GM21717 (cell line): ENCODE data around the gene GPR18.

Source experiments
- ATAC-seq: cut with Tn5 transposase; IDR thresholded peaks from one replicate; pipeline ENCODE4 v1.9.1; 2021; ENCODE audit warnings: mild to moderate bottlenecking, moderate library complexity; ENCODE audit not compliant: unreplicated experiment

GPR18 gene

GRCh38 chr13:99293178-99293577, 35.0 kb upstream of the GPR18 start:
- ATAC-seq: no peak

DNA sequence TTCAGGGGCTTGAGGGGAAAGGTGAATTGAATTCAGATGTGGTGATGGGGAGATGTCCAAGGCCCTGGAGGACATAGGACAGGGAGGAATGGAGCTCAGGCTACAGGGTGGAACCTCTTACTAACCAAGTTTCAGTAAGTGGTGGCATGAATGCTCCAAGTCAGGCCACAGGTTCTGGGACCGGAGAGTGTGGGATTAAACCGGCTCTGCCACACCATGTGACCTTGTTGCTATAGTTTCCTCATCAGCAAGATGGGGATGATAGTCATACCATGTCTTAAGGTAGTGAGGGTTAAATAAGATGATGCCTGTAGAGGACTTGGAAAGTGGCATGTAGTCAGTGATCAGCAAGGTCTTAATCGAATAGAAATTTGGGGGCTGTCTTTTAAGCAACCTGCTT, 32.7 kb upstream of the GPR18 start:
- ATAC-seq: no peak

DNA sequence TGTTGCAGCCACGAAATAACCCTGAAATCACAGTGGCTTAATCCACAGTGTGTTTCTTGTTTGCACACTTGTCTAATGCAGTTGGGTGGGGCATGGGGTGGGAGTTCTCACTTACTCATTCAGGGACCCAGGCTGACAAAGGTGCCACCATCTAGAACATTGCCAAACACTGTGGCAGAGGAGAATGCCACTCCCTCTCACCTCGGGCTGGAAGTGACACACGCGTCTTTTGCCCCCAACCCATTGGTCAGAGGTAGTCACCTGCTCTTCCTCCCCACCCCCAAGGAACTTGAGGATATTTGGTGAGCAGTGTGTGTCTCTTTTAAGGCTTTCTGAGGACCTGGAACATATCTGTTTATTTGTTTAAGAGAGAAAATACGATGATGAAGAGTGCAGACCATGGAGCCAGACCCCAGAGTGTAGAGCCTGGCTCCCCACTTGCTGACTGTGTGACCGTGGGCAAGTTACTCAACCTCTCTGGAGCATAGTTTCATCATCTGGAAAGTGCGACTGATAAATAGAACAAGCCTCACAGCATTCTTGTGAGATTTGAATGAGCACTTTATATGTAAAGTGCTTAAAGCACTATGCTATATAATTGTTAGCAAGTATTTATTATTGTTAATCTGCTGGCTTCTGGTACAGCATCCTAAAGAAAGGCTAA, 31.6 kb upstream of the GPR18 start:
- ATAC-seq: no peak

DNA sequence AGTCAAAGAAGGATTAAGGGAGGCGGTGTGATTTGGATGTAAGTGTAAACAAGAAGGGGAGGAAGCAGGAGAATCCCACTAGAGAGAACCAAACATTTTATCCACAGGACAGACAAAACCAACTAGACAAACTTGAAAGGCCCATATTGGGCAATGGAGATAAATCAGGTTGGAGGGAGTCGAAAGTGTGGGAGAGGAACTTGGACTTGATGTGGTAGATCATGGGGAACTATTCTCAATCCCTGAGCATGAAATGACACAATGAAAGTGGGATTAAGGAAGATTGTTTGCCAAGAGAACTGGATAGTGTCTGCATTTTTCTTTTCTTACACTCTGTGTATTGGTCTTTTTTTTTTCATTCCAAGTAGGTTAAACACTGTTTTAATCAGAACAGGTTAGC, 31.1 kb upstream of the GPR18 start:
- no peak for ATAC-seq

- peak; percentile 93 for ATAC-seq
These were observed 29.9 kb upstream of the GPR18 start for GRCh38 chr13:99288089-99288488.

DNA sequence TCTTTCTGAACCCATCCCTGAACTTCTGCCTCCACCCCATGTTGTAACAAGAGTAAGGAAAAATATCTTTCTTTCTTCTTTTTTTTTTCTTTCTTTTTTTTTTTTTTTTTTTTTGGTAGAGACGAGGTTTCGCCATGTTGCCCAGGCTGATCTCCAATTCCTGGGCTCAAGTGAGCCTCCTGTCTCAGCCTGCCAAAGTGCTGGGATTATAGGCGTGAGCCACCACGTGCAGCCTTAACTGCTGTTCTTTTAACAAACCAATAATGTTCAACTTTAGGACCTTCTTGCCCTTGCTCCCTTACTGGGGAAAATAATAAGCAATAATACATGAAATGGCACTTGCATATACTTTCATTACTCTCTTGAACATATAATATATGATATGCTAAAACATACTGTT, 29.4 kb upstream of the GPR18 start:
- no peak for ATAC-seq

DNA sequence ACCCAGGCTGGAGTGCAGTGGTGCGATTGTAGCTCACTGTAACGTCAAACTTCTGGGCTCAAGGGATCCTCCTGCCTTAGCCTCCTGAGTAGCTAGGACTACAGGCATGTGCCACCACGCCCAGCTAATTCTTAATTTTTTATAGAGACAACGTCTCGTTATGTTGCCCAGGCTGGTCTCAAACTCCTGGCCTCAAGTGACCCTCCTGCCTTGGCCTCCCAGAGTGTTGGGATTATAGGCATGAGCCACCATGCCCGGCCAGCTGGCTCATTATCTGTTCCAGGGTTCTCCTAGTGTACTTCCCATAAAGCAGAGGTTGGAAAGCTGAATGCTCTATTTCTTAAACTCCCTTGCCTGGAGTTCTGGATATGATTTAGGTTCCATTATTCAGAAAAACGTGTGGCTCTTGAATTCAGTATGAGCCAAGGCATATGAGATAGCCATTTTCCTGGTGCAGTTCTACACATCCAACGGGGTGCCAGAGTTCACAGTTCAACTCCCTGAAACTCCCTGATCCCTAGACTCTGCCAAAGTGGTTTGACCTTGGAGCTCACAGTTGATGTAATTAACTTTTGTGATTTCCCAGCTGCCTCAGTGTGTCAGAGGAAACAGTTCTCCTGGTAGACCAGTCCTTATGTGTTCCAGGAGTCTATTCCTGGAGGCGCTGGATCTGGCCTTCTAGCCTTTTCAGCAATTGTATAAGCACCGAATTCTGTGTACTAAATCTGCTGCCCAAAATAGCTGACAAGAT, 27.4 kb upstream of the GPR18 start:
- ATAC-seq: no peak

GRCh38 chr13:99282264-99283231, 24.4 kb upstream of the GPR18 start:
- ATAC-seq: peak; percentile 63

DNA sequence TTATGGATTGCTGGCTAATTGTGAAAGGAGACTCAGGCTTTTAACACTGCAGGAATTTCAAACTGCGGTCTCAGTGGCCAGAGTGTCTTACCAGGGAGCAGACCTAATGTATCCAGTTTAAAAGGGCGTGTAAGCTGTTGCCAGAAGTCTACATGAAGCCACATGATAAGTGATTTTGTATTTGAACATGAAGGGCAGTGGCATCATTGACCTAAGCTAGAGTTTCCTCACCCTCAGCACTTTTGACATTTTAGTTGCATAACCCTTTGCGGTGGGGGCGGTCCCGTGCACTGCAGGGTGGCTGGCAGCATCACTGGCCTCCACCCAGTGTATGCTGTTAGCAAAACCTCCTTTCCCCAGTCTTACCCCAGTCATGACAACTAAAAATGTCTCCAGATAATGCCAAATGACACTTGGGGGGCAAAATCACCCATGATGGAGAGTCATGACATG, 23.7 kb upstream of the GPR18 start:
- peak; percentile 72 for ATAC-seq

- no peak for ATAC-seq
These were observed 22.0 kb upstream of the GPR18 start for GRCh38 chr13:99280166-99280565.

- ATAC-seq: no peak
These were observed 21.5 kb upstream of the GPR18 start for GRCh38 chr13:99279637-99280036.

DNA sequence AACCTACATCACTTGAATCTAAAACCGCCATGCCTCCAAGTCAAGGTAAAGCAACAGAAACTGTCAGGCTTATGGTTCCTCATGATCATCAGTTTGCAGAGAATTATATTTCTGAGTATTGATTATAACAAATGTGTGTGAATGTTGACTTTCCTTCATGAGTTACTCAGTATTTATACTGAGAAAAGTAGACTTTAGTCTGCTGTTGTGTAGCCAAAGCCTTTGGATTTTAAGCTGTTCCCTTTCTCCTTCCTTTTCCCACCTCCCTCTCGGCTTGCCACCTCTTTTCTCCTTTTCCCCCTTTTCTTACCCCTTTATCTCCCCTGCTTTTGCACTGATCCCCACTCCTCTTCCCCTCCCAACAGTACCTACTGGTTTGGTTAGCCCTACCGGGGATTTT, 20.7 kb upstream of the GPR18 start:
- ATAC-seq: no peak

GRCh38 chr13:99278200-99278599, 20.0 kb upstream of the GPR18 start:
- no peak for ATAC-seq

GRCh38 chr13:99277629-99278028, 19.4 kb upstream of the GPR18 start:
- ATAC-seq: no peak

- no peak for ATAC-seq
These were observed 18.5 kb upstream of the GPR18 start for GRCh38 chr13:99276706-99277105.

DNA sequence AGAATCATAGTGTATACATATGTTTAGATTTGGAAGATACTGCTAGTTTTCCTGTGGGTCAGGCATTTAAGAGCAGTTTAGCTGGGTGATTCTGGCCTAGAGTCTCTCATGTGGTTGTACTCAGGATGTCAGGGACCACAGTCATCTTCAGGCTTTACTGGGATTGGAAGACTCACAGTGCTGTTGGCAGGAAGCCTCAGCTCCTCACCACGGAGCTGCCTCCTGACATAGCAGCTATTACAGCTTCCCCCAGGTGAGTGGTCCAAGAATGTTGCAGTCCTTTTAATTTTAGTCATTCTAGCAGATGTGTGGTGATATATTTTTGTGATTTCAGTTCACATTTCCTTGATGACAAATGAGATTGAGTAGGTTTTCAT, 16.9 kb upstream of the GPR18 start:
- no peak for ATAC-seq

DNA sequence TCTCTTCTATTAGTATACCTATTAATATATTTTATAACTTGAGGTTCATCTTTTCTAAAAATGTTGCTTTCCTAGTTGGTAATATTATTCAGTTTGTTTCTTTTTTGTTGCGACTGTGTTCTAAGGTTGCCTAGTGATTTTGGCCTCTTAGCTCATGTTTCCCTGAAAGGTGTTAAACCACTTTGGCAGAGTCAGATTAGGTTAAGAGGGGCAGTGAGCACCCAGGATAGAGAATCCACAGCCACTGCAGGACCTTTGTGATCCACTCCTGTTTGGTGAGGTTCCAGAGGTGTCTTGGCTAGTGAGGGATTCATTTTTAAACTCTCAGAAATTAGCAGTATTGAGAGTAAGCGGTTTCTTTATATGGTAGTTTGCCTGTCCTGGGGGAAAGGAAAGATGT, 14.9 kb upstream of the GPR18 start:
- ATAC-seq: no peak

DNA sequence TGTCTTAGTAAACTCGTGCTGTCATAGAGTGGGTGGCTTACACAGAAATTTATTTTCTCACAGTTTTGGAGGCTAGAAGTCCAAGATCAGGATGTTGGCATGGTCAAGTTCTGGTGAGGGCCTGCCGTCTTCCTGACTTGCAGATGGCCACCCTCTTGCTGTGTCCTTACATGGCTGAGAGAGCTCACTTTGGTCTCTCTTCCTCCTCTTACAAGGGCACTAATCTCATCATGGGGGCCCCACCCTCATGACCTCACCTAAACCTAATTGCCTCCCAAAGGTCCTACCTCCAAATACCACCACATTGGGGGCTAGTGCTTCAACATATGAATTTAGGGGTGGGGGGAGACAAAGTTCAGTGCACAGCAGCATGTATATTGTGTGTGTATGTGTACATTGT, 14.3 kb upstream of the GPR18 start:
- ATAC-seq: no peak

DNA sequence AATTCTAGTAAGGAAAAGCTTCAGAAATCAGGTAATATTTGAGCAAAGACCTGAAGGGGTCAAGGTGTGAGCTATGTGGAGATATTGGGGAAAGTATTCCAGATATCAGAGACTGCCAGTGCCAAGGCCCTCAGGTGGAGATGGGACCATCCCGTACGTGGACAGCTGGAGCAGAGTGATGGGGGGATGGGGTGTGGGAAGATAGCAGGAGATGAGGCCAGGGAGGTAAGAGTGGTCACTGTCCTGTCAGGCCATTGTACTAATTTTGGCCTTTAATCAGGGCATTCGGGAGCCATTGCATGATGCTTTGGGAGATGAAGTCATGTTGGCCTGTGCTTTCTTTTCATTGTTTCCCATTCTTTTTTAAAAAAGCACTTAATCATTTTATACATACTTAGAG, 13.1 kb upstream of the GPR18 start:
- no peak for ATAC-seq

DNA sequence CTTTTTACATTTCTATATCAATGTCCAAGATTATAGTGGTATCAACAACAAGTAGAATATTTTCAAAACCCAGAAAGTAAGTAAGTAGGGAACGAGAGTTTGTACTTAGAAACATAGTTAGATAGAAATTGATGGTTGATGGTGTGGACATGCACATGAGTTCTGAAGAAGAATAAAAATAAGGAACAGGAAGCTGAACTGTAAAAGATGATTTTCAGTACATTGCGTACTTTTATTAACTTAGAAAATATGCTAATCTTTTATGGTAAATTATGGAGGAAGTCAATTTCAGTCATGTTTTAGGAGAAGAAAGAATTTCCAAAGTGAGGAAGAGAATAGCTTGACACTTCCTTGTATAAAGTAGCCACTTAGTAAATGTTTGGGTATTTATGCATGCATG, 12.3 kb upstream of the GPR18 start:
- no peak for ATAC-seq

DNA sequence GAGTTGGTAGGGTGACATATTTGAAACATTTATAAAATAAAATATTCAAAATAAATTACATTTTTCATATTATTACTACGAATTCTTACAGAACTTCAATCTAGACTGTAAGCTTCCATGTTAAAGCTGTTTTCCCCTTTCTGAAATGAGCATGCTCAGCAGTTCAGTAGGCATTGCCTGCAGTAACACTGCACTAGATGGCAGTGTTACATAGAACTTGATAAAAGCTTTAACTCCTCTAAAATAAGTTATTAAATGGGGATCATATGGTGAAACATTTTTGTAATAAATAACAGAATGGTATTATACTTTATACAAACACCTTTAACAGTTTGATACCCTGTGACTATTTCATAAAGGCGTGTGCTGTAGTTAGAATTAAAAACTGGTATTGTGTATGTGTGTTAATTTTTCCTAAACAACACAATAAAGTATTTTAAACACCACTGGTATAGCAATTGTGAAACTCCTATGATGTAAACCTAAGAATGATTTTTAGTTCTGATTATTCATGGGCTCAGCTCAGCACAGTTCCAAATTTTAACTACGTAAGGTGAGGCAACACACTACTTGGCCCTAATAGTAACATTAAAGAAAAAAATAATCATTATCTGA, 11.6 kb upstream of the GPR18 start:
- peak; percentile 76 for ATAC-seq
